DMS53 treated with DMSO at 0.1 percent for 48 hours (cell line): Measurements from ENCODE around the gene HYCC1.
"Not testable (repeated sequence)": the region's sequence is repeated elsewhere in the genome, so short reads cannot be mapped to it uniquely, and the experiment has no call there.

Experiments
- DNase-seq: peaks from one replicate; lab custom pipeline; 2025; ENCODE audit not compliant: unreplicated experiment; lab: John Stamatoyannopoulos, UW

HYCC1 gene

DNA sequence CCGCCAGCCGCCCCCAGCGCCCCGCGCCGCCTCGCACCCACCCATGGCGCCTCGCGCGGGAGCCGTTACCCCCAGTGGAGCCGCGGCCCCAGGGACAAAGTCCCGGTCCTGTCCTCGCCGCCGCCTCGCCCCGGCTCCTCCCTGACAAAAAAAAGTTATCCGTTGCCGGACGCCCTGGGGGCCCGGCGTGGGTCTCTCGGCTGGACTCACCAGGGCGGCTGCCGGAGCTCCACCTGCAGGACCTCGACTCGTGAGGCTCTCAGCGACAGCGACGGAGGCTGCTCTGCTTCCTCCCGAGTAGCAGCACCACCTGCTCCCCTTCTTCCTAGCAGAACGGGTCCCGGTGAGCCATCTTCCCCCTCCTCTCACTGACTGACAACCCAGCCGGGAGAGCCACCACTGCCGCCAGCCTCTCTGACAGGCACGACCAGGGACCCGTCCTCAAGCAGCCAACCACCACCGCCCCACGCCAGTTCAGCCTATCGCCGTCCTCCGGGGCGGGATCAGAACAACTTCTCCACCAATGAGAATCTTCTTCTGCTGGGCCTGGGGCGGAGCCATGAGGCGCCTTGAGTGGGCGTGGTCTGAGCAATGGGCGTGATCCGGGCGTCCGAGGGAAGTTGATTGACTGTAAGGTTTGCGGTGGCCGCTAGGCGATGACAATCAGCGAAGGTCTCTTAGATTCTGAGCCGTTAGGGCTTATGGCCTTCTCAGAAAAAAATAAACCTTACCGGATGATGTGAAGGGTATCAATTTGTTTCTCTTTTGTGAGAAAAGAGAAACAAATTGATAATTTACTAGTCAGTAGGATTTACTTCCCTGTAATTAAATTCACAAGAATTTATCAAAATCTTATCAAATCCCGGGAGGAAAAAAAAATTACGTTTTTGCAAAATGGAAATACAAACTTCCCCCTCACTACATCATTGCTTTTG is at the start of gene HYCC1:
TSS of gene HYCC1 (minus strand) at position 416 of the 935 bp plus-strand sequence. CDS start 23,019 bp downstream, outside the sequence.
- peak; percentile 100 for DNase-seq

DNA sequence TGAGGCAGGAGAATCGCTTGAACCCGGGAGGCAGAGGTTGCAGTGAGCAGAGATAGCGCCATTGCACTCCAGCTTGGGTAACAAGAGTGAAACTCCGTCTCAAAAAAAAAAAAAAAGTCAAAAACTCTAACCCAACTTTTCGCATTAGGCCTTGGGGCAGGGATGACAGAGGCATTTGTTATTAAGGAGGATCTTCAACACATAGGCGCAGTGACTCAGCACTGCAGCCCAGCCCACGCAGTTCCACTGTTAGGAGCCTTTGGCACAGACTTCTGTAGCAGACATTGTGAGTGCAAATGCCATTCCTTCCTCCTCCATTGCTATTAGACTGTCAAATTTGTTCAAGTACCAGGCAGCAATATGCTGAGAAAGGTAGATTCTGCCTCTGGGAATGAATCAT is 48.5 kb upstream of the HYCC1 start:
- DNase-seq: no peak

DNA sequence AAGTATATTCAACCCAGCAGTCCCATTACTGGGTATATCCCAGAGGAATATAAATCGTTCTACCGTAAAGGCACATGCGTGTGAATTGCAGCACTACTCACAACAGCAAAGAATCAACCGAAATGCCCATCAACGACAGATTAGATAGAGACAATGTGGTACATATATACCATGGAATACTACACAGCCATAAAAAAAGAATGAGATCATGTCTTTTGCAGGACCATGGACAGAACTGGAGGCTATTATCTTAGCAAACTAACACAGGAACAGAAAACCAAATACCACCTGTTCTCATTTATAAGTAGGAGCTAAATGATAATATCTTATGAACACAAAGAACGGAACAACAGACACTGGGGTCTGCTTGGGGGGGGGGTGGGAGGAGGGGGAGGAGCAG is 47.4 kb upstream of the HYCC1 start:
- no peak for DNase-seq

DNA sequence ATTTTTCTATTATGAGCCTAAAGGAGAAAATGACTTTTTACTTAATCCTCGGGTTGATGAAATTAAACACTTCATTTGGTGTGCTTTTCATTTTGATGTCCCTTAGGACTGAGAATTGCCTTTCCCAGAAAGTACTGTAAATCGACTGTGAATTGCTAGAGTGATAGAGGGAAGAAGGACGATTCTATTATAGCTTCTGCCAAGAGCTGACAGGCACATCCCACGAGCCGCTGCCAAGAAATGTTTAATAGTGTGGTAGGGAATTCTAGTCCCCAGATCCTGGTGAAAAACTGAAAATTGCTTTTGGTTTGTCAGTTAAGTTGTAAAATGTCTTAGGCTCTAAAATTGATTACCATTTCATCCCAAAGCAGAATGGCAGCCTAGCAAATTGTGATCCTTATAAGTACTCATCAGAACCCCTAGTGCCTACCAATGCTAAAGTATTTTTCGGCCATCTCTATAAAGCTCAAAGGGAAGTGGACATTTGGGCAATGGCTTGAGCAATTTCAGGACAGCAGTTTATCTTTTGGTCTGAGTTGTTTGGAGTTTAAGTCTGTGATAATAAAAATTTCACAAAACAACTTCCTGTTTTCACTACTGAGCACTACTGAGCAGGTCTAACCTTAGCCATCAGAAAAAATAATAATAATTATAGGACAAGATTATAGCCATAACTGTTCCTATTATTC is 44.6 kb upstream of the HYCC1 start:
- DNase-seq: no peak

DNA sequence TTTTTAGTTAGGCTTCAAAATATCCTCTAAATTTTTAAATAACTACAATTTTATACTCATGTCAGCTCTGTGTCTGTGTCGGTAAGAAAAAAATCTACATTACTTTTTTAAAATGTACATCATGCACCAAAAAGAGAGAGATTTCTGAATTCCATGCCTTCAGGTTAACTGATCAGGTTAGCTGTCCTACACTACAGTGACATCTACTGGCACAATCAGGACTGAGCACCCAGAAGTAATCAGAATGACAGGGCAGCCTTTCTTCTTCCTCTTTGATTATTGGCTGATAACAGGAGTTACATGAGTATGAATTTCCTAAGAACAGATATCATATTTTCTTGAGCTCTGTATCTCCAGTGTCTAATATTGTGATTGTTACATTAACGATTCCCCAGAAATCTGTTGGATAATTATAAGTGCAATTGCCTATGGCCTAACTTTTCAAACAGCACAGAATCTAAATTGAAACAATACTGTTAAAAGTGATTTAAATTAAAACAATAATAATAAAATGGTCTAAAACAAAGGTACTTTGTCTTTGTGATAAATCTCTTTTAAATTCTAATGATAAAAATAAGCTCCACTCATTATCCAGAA is 41.8 kb upstream of the HYCC1 start:
- DNase-seq: peak; percentile 94

DNA sequence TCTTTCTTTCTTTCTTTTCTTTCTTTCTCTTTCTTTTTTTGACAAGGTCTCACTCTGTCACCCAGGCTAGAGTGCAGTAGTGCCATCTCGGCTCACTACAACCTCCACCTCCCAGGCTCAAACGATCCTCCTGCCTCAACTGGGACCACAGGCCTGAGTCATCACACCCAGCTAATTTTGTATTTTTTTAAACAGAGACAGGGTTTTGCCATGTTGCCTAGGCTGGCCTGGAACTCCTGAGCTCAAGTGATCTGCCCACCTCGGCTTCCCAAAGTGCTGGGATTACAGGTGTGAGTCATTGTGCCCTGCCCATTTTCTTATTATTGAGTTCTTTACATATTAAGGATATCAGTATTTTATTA is 37.2 kb upstream of the HYCC1 start:
- not testable (repeated sequence) for DNase-seq

DNA sequence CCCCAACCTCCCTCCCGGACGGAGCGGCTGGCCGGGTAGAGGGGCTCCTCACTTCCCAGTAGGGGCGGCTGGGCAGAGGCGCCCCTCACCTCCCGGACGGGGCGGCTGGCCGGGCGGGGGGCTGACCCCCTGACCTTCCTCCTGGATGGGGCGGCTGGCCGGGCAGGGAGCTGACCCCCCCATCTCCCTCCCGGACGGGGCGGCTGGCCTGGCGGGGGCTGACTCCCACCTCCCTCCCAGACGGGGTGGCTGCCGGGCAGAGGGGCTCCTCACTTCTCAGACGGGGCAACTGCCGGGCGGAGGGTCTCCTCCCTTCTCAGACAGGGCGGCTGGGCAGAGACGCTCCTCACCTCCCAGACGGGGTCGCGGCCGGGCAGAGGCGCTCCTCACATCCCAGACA is 32.4 kb upstream of the HYCC1 start:
- DNase-seq: not testable (repeated sequence)

DNA sequence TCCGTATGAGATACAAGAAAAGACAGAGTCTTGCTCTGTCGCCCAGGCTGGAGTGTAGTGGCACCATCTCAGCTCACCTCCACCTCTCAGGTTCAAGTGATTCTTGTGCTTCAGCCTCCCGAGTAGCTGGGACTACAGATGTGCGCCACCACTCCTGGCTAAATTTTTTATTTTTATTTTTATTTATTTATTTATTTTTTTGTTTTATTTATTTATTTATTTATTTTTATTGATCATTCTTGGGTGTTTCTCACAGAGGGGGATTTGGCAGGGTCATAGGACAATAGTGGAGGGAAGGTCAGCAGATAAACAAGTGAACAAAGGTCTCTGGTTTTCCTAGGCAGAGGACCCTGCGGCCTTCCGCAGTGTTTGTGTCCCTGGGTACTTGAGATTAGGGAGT is 31.2 kb upstream of the HYCC1 start:
- DNase-seq: not testable (repeated sequence)

DNA sequence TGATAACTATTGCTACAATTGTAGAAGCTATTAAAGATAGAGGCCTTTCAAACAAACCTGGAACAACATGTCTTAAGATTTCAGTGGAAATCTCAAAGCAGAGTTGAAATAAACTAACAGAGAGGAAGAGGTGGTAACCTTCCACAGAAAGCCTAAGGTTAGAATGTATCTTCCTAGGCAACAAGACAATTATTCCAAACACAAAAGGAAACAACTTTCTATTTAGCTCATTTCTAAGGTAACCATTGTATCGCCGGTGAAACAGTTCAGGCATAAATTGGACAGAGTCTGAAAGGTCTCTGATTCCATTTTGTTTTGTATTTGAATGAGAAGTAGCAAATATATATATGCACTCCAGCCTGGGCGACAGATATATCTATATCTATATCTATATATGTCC is 30.7 kb upstream of the HYCC1 start:
- no peak for DNase-seq

DNA sequence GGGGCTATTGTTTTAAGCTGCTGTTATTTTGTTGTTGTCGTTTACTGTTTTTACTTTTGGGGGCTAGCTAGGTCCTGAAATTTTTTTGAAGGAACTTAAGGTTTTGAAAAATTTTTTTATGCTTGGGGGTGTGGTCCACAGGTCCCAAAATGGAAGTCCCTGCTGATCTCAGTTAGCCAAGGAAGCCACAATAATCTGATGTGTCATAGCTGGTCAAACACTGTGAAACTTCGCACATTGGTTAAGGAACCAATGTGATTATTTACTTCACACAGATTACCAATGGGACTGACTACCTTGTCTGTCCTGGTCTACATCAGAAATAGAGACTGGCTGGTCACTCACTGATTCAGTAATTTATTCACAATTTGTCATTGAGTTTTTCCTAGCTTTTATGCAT is 29.5 kb upstream of the HYCC1 start:
- no peak for DNase-seq

DNA sequence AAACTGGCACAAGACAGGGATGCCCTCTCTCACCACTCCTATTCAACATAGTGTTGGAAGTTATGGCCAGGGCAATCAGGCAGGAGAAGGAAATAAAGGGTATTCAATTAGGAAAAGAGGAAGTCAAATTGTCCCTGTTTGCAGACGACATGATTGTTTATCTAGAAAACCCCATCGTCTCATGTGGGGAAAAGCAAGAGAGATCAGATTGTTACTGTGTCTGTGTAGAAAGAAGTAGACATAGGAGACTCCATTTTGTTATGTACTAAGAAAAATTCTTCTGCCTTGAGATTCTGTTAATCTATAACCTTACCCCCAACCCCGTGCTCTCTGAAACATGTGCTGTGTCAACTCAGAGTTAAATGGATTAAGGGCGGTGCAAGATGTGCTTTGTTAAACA is 25.7 kb upstream of the HYCC1 start:
- not testable (repeated sequence) for DNase-seq

DNA sequence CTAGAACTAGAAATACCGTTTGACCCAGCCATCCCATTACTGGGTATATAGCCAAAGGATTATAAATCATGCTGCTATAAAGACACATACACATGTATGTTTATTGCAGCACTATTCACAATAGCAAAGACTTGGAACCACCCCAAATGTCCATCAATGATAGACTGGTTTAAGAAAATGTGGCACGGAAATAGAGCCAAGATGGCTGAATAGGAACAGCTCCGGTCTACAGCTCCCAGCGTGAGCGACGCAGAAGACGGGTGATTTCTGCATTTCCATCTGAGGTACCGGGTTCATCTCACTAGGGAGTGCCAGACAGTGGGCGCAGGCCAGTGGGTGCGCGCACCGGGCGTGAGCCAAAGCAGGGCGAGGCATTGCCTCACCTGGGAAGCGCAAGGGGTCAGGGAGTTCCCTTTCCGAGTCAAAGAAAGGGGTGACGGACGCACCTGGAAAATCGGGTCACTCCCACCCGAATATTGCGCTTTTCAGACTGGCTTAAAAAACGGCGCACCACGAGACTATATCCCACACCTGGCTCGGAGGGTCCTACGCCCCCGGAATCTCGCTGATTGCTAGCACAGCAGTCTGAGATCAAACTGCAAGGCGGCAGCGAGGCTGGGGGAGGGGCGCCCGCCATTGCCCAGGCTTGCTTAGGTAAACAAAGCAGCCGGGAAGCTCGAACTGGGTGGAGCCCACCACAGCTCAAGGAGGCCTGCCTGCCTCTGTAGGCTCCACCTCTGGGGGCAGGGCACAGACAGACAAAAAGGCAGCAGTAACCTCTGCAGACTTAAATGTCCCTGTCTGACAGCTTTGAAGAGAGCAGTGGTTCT is 21.8 kb upstream of the HYCC1 start:
- not testable (repeated sequence) for DNase-seq

DNA sequence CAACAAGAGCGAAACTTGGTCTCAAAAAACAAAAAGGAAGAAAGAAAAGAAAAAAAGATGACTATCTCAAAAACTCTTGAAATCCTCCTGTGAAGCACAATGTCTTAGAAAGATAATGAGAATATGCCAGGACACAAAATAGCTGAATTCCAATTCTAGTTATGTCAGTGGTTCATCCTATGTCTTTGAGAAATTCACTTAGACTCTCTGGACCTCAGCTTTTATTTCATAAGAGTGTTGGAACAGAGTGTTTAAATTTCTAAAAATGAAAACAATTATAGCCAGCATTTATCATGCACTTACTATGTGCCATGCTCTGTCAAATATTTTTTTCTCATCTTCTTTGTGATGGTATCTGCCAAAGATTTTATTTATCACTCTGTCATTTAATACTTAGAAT is 13.3 kb upstream of the HYCC1 start:
- DNase-seq: no peak

DNA sequence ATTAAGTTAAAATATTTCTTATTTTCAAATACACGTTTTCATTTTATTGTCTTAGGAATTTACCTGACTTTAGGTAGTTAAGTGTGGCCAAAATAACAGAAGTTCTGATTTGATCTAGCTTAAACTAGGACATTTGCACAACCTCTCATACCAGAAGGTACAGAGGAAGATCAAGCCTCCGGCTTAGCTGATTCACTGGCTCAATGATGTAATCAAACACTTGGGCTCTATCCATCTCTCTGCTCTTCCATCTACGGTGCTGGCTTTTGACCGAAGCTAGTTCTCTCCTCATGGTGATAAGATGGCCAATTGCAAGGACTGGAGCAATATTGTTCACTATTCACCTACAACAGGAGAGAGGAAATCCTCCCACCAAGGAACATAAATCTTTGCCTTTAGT is 12.2 kb upstream of the HYCC1 start:
- DNase-seq: no peak

DNA sequence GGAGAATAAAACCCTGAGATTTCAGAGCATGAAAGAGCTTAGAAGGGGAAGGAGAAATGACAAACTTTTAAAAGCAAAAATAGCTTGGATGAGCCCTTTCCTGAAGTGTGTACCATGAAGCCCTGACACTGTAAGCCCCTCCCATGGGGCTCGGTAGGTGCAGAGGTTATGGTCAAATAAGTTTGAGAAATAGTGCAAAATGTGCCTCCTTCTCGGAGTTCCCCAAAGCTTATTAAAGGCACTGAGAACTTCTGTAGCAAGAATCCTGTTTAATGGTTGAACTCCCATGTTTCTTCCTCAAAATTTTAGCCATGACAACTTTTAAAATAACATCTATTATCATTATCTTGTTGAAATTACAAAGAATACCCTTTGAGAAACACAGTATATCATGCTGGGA is 10.5 kb upstream of the HYCC1 start:
- no peak for DNase-seq

DNA sequence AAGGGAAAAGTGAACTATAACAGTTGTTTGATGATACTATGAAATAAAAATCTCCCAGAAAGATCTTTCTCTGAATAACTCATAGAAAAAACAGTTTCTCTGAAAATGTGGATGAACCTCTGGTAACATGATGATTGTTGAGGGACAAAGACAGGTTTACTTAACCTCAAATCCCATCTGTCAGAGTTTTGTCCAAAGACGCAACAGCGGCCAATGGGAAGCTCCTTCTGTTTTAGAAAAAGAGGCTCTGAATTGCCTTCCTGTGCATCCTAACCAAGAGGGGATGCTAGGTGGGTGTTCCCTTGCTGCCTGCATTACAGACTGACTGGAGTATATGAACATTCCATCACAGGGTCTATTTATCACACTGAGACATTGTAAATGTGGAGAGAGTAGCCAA is 8.9 kb upstream of the HYCC1 start:
- DNase-seq: no peak

DNA sequence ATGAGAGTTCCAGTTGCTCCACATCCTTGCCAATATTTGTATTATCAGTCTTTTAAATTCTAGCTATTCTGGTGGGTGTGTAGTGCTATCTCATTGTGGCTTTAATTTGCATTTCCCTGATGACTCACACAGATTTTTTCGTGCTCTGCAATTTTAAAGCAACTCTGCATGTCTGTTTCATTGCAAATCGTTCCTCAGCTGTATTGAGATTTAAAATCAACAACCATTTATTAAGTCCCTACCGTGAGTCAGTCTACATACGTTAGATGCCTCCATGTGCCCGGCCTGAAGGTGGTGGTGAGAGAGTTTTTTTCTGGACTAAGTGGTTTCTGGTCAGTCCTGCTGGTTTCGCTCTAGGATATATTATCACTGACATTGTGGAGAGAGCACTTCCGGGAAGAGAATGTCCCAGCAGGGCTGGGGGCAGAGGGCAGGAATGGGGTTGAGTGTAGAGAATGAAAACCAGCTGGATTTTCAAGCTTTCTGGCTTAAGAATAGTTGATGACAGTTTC is 8.4 kb upstream of the HYCC1 start:
- no peak for DNase-seq

DNA sequence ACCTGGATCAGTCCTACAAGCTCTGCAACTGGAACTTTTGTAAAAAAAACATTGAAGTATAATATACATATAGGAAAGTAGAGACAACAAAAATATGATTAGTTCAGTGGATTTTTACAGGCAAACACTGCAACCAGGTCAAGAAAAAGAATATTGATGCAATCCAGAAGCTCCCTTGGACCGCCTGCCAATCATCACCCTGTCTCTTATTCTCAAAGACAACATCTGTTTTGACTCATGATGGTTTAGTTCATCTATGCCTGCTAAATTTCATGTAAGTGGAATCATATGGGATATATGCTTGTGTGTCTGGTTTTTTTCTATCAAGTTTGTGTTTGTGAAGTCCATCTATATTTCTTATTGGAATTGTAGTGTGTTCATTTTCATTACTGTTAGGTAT is 7.7 kb upstream of the HYCC1 start:
- DNase-seq: no peak

DNA sequence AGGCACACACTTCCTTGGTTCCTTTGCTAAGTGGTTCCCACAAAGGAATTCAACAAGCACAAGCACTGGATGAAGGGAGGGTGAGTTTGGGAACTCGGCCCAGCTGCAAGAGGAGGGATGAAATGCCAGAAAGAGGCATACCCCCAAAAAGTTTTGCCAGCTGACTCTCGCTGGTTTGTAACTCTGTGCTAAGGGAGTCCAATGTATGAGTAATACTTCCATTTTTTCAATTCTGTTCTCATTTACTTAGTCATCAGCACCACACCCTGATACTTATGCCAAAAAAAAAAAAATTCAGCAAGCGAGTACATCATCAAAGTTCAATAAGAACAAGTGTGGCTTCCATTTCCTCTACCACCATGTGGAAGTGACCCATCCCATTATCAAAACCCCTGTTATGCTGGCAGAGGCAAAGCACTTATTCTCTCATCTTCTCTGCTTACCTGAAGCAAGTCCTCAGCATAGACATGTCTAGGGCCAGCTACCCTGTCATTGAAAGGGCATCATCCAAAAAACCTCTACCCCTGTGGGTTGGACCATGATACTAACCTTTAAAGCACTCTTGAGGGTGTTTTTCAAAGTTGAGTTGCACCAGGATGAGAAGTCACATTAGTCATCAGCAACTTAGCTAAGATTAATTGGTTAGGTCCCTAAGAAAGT is 6.9 kb upstream of the HYCC1 start:
- no peak for DNase-seq

DNA sequence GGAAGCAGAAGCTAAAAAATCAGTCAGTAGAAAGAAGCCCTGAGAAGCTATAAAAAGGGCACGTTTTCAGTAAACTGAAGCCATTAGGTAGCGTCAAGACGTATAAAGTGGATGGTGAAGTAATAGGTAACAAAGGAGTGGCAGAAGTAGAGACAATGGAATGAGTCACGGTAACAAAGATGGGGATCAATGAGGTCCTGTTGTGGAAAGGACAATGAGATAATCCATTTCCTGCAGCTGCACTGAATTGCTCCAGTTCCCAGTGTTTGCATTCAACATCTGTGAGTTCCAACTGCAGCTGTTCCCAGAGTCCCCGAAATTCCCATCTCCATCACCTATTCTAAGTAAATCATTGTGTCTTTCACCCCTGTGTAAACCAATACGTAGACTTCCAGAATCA is 4.8 kb upstream of the HYCC1 start:
- peak; percentile 90 for DNase-seq
